ENCODE data around the gene RNF224. TPM values are rescaled to one million over a fixed set of nuclear protein-coding genes. Genes with fewer than 3 reads are reported as not detected.

RNF224 gene
- total RNA-seq, 4 donors from 2014 or later = 1.2 to 5.2 (median 3.0) TPM

DNA sequence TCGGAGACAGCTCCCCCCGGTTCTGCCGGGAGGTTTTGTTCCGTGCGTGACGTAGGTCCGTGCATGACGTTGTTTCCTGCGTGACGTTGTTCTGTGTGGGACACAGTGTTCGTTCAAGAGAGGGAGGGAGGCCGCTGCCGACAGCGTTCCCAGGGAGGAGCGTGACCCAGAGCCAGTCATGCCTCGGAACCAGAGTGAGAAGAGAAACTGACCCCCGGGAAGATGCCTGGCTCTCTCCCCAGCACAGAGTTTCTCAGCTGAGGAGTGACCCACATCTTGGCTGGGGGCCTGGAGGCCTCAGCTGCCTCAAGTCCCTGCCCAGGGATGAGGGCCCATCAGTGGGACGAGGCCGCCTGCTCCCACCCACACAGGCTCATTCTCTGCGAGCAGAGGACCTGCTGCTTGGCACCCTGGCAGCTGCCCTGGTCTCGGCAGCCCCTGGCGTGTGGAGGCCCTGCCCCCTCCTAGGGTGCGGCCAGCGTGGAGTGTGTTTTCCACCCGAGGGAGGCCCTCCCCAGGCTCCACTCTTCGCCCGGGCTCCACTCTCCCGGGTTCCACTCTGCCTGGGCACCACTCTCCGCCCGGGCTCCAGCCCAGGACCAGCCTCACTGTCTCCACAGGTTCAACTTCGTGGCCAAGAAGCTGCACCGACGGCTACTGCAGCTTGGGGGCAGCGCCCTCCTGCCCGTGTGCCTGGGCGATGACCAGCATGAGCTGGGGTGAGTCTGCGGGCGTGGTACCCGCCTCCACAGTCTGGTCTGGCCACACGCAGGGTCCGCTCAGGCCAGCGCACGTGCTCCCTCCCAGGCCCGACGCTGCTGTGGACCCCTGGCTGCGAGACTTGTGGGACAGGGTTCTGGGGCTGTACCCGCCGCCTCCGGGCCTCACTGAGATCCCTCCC, 13.9 kb upstream of the RNF224 start:
- H3K9me3 ChIP-seq = no peaks in the 10 kb centered on the region
- H3K4me1 ChIP-seq = peaks cover 8 to 22% (median 14%) of the 10 kb centered on the region in 3 donors
- WGBS, 2 donors = 92 to 94% methylated on average over 13 to 19 of the region's 49 CpGs
- TF ChIP-seq POLR2A (IDR thresholded peaks at IDR 0.05) = no peak
- TF ChIP-seq, protein P1, sequence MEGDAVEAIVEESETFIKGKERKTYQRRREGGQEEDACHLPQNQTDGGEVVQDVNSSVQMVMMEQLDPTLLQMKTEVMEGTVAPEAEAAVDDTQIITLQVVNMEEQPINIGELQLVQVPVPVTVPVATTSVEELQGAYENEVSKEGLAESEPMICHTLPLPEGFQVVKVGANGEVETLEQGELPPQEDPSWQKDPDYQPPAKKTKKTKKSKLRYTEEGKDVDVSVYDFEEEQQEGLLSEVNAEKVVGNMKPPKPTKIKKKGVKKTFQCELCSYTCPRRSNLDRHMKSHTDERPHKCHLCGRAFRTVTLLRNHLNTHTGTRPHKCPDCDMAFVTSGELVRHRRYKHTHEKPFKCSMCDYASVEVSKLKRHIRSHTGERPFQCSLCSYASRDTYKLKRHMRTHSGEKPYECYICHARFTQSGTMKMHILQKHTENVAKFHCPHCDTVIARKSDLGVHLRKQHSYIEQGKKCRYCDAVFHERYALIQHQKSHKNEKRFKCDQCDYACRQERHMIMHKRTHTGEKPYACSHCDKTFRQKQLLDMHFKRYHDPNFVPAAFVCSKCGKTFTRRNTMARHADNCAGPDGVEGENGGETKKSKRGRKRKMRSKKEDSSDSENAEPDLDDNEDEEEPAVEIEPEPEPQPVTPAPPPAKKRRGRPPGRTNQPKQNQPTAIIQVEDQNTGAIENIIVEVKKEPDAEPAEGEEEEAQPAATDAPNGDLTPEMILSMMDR (IDR thresholded peaks at IDR 0.05) = peak in 1 of 6 experiments; percentile 37
- H3K4me3 ChIP-seq = no peak overlapping the region
- peaks cover 0 to 53% (median 4%) of the 10 kb centered on the region in 3 donors for H3K36me3 ChIP-seq
- no peak for DNase-seq
- intact Hi-C loops (cut with DNase I) = no loop called here
- no peak overlapping the region for H3K27ac ChIP-seq
- H3K27me3 ChIP-seq = no peaks in the 10 kb centered on the region

DNA sequence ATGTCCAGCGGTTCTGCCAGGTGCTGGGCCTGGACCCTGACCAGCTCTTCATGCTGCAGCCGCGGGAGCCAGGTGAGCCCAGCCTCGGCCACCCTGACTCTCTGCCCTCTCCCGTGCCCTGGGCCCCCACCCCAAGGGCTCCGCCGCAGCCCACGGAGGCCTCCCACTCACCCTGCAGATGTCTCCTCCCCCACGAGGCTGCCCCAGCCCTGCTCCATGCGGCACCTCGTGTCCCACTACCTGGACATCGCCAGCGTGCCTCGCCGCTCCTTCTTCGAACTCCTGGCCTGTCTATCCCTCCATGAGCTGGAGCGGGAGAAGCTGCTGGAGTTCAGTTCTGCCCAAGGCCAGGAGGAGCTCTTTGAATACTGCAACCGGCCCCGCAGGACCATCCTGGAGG, 12.7 kb upstream of the RNF224 start:
- DNase-seq = no peak

DNA sequence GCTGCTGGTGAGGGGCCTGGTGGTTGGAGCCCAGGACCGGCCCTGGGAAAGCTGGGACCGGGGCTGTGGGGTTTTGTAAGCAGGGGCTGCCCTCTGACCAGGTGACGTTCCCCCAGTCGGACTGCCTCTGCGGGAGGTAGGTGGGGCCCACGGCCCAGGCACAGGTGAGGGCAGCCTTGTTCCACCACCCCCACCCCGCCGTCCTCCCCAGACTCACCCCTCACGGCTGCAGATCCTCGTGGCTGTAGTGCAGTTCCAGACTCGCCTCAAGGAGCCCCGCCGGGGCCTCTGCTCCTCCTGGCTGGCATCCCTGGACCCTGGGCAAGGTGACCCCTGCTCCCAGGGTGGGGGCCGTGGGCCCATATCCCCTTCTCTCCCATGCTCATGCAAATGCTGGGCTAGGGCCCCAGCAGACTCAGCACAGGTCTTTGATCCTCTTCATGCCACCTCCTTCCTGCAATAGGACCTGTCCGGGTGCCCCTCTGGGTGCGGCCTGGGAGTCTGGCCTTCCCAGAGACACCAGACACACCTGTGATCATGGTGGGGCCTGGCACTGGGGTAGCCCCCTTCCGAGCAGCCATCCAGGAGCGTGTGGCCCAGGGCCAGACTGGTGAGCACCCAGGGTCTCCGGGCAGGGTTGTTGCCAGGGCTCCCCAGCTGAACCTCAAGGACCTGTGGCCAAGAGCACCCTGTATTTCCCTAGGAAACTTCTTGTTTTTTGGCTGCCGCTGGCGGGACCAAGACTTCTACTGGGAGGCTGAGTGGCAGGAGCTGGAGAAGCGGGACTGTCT, 11.9 kb upstream of the RNF224 start:
- TF ChIP-seq, protein P1 (IDR thresholded peaks at IDR 0.05) = no peak
- no peak for TF ChIP-seq POLR2A (IDR thresholded peaks at IDR 0.05)
- Histone ChIP-seq H3K4me3 (no peak overlapping the region), H3K9me3 (no peaks in the 10 kb centered on the region), H3K27ac (no peak overlapping the region), H3K4me1 (peaks cover 15 to 39% (median 16%) of the 10 kb centered on the region in 3 donors), H3K27me3 (no peaks in the 10 kb centered on the region), H3K36me3 (peaks cover 0 to 33% (median 0%) of the 10 kb centered on the region in 3 donors)
- 61% methylated on average over 4 of the region's 22 CpGs; no CpG with 5 or more reads in 1 of the 2 donors for WGBS, 2 donors
- intact Hi-C loops (cut with DNase I) = no loop called here
- no peak for DNase-seq

More for the DNA sequence above, 12.7 kb upstream of the RNF224 start:
- intact Hi-C loops (cut with DNase I) = no loop called here
- 78 to 80% methylated on average over 8 to 11 of the region's 19 CpGs for WGBS, 2 donors
- peaks cover 15 to 31% (median 16%) of the 10 kb centered on the region in 3 donors for H3K4me1 ChIP-seq
- TF ChIP-seq POLR2A (IDR thresholded peaks at IDR 0.05) = no peak
- TF ChIP-seq, protein P1 (IDR thresholded peaks at IDR 0.05) = no peak
- peaks cover 0 to 41% (median 4%) of the 10 kb centered on the region in 3 donors for H3K36me3 ChIP-seq
- H3K27ac ChIP-seq = no peak overlapping the region
- H3K9me3 ChIP-seq = no peaks in the 10 kb centered on the region
- H3K27me3 ChIP-seq = no peaks in the 10 kb centered on the region
- no peak overlapping the region for H3K4me3 ChIP-seq

DNA sequence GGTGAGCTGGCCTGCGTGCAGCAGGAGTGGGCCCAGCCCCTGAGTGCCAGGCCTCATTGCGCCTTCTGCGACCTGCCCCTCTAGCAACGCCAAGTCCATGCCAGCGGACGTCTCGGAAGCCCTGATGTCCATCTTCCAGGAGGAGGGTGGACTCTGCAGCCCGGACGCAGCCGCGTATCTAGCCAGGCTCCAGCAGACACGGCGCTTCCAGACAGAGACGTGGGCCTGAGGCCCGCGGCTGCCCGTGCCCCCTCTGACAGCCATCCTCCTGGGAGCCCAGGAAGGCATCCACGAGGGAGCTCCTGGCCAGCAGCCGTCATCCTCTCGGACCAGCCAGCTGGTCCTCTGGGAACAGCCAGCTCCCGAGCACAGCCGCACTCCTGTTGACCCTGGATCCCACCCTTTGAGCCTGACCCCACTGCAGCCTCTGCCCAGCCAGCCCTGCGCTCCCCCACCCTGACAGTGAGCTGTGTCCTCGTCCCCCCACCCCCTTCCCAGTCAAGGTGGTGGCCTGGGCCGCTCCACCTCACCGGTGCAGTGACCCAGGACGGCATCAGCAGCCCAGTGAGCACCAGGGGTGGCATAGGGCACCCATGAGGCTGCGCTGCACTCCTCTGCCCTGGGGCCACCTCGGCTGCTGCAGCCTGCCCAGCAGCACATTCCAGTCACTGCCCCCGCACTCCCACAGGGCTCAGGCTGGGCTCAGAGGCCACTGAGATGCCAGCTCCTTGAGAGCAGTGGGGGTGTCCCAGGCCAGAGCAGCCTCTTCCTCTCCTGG, 10.9 kb upstream of the RNF224 start:
- peak overlapping the region in 1 of 4 donors; percentile 51 for H3K4me3 ChIP-seq
- H3K4me1 ChIP-seq = peaks cover 16 to 49% (median 17%) of the 10 kb centered on the region in 3 donors
- H3K27me3 ChIP-seq = no peaks in the 10 kb centered on the region
- peaks cover 0 to 29% (median 0%) of the 10 kb centered on the region in 3 donors for H3K36me3 ChIP-seq
- peak overlapping the region; percentile 83 to 92 (median 90) for H3K27ac ChIP-seq
- WGBS, 2 donors = 70 to 96% methylated on average over 2 to 9 of the region's 30 CpGs
- intact Hi-C loops (cut with DNase I) = no loop called here
- no peak for TF ChIP-seq POLR2A (IDR thresholded peaks at IDR 0.05)
- TF ChIP-seq, protein P1 (IDR thresholded peaks at IDR 0.05) = no peak
- DNase-seq = no peak
- H3K9me3 ChIP-seq = no peaks in the 10 kb centered on the region
